Measurements from ENCODE around the gene SIDT2.
A peak's percentile ranks its signal among the peaks of the same experiment; 100 is the strongest.
"Not testable (repeated sequence)": the region's sequence is repeated elsewhere in the genome, so short reads cannot be mapped to it uniquely, and the experiment has no call there.

SIDT2 gene

DNA sequence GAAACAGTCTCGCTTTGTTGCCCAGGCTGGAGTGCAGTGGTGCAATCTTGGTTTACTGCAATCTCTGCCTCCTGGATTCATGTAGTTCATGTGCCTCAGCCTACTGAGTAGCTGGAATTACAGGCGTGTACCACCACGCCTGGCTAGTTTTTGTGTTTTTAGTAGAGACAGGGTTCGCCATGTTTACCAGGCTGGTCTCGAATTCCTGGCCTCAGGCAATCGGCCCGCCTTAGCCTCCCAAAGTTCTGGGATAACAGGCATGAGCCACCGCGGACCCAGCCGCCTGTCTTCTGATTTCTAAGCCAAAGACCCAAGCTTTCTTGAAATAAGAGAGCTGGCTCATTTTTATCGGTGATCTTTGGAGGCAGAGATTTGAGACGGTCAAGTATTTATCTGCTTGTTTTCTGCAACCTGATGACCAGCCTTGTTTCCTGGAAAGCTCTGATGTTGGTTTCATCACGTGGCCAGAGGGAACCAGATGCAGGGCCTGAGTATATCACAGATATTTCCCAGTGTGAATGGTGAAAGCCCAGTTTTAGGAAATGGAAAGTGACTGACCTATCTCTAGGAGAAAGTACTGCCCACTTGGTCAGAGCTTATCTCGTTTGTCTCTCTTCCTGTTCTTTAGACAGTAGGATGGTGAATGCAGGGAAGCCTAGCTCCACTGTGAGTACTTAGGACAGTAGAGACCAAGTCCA is 5.7 kb upstream of the SIDT2 start:
- DNase-seq = no peak

- no peak for DNase-seq
Measured at GRCh38 chr11:117175104-117175503, 3.4 kb upstream of the SIDT2 start.

DNA sequence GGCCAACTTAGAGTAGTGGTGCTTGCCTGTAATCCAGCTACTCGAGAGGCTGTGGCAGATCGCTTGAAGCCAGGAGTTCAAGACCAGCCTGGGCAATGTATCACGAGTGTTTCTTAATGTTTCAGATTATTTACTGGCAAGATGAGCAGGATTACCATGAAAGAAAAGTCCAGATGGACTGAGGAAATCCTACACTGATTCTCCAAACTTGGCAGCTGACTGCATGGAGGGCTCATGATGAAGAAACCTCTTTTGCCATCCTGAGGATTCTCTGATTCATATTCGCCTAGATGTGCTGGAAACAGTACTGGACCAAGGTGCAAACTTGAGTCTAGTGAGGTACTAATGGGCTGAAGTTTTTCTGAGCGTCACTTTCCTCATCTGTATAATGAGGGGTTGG is 2.8 kb upstream of the SIDT2 start:
- DNase-seq = no peak

DNA sequence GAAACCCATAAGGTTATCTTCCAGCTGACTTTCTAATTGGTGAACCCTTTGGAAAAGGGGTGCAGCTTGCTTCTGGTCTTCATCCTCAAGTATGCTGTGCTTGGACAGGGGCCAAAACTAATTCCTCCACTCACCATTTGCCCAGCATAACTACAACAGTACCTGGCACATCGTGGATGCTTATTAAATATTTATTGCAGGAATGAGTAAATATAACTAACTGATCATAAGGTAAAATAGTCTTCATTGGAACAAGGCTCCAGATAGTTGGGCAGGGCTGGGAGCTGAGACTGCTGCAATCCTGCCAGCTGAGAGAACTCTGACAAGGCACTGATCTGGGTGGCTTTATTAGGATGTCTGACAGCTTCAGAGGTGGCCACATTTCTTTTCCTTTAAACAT is 2.4 kb upstream of the SIDT2 start:
- no peak for DNase-seq

DNA sequence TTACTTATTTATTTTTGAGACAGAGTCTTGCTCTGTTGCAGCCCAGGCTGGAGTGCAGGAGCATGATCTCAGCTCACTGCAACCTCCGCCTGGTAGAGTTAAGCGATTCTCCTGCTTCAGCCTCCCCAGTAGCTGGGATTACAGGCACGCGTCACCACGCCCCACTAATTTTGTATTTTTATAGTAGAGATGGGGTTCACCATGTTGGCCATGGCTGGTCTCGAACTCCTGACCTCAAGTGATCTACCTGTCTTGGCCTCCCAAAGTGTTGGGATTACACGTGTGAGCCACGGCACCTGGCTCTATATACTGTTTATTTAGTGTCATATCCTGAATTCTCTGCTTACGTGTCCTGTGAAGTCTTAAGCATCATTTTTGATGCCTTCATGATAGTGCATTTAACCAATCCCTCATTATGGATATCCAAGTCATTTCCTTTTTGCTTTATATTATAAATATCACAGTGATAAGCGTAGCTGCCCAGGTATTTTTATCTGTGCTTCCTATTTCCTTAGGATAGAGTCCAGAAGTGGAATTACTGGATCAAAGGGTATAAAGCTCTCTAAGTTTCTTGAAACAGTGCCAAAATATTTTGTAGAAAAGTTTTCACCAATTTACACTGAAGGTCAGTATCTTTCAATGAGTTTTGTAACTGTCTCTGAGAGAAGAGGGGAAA is 871 bp upstream of the SIDT2 start:
- no peak for DNase-seq

- peak; percentile 45 for DNase-seq
Measured at GRCh38 chr11:117179048-117179999, 781 bp downstream of the SIDT2 start.

DNA sequence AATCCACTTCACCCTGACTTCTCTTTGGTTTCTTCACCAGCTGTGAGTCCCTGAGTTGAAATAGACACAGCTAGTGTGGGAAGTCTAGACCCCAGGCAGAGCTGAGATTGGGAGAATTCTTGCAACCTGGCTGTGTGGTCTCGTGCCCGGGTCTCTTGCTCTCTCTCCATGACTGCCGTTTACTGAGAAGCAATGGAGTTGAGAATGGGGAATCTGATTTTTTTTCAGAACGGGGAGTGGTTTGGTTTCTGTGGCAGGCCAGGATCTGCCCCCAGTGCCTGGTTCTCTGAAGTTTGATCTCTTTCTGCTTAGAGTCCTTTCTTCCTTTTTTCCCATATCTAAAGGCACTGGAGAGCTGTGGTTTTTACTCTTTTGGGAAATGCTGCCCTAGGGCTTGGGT is 1.5 kb downstream of the SIDT2 start:
- no peak for DNase-seq

DNA sequence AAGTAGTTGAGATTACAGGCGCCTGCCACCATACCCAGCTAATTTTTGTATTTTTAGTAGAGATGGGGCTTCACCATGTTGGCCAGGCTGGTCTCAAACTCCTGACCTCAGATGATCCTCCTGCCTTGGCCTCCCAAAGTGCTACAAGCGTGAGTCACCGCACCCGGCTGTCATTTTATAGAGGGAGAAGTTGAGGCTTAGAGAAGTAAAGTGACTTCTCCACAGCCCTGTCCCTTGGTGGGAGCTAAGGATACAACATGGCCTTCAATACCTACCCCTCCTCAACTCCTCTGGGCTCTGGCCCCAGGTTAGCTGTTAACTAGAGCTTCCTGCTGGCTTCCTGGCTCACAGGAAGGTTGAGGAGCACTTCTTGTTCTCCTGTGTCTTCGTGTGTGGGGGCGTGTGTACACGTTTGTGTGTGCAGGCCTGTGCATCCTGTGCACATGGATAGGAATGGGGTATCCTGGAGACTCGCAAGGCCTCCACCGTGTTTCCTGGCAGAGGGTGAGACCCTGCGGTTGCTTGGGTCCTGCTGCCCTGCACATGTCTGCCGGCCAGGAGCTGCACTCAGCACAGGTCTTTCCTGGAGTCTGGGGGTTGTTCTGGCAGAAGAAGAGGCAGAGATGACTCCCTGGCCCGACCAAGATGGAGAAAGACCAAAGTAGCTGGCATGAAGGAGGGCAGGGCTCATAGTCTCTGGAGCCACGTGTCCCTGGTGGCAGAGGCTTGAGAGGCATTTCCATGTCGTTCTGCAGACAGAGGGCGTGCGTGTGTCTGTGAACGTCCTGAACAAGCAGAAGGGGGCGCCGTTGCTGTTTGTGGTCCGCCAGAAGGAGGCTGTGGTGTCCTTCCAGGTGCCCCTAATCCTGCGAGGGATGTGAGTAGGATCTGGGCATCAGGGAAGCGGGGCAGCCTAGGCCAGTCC is 2.4 kb downstream of the SIDT2 start:
- DNase-seq = peak; percentile 60

GRCh38 chr11:117181586-117182550 is 3.3 kb downstream of the SIDT2 start:
- no peak for DNase-seq

DNA sequence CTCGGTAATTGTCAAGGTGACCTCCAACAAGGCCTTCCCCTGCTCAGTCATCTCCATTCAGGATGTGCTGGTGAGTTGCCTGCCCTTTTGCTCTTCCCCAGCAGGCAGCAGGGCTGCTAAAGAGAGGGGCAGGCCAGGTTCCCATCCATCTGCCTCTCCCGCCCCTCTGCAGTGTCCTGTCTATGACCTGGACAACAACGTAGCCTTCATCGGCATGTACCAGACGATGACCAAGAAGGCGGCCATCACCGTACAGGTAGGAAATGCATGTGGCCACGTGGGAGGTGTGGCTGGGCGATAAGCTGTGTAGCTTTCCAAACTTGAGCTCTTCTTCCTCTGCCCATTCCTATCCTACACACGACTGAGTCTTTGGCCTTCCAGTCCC is 4.0 kb downstream of the SIDT2 start:
- DNase-seq = no peak

DNA sequence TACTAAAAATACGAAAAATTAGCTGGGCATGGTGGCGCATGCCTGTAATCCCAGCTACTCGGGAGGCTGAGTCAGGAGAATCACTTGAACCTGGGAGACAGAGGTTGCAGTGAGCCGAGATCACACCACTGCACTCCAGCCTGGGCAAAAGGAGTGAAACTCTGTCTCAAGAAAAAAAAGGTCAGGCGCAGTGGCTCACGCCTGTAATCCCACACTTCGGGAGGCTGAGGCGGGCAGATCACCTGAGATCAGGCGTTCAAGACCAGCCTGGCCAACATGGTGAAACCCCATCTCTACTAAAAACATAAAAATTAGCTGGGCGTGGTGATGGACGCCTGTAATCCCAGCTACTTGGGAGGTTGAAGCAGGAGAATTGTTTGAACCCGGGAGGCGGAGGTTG is 4.6 kb downstream of the SIDT2 start:
- not testable (repeated sequence) for DNase-seq

DNA sequence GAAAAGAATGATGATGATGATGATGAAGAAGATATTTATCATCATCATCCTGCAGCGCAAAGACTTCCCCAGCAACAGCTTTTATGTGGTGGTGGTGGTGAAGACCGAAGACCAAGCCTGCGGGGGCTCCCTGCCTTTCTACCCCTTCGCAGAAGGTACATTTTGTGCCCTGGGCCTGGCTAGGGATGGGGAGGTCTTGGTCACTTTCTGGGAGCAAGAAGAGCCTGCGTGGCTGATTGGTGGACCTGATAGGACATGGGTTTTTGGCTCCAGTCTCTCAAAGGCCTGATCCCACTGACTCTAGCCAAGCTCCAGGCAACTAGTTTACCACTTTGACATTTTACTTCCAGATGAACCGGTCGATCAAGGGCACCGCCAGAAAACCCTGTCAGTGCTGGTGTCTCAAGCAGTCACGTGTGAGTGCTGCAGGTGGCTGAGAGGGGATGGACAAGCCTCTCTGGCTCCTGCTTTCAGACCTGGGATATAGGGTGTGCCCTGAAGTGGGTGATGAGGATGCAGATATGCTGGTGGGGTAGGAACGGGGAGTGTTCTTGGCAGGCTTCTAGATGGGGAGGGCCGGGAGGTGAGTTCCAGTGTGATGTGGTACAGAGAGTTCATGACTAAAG is 5.3 kb downstream of the SIDT2 start:
- no peak for DNase-seq

GRCh38 chr11:117185736-117186430 is 7.3 kb downstream of the SIDT2 start:
- DNase-seq = no peak

DNA sequence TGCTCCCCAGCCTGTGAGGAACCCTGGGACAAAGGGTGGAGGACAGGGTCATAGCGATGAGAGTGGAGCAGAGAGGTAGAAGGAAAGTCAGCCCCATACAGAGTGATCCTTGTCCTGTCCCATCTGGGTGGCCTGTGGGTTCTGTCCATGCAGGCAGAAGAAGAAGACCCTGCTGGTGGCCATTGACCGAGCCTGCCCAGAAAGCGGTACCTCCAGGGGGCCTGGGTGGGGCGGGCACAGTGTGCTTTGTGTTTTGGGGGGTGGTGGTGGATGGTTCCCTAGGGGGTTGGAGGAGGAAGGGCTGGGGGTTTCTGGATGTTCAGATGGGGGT is 7.9 kb downstream of the SIDT2 start:
- no peak for DNase-seq

GRCh38 chr11:117187007-117187406 is 8.5 kb downstream of the SIDT2 start:
- no peak for DNase-seq

- DNase-seq = no peak
Measured at GRCh38 chr11:117187428-117187798, 8.9 kb downstream of the SIDT2 start.

DNA sequence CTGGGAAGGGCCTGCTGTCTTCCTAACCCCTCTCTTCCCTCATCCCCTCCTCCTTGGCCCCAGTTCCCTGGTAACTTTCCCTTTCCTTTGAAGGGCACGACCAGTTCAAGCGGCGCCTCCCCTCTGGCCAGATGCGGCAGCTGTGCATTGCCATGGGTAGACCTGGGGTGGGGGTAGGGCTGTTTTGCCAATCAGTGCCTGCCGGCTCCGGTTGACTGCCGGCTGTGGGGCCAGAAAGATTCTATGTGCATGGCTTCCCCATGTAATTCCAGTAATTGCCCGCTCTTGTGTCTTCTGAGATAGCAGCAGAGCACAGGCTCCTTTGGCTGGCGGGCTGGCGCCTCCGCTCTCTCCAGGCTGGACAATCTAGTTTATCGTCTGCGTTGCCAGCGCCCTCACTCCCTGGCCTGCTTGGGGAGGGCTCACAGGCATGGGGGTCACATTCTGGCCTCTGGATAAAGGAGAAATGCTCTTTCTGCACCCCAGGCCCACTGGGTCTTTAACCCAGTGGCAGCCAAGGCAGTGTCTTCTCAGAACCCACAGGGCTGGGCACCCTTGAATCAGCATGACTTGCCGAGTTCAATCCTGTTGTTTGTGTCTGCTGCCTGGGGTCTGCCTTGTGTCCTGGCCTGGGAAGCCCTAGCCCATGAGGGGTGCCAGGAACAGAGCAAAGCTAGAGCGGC is 9.4 kb downstream of the SIDT2 start:
- no peak for DNase-seq

DNA sequence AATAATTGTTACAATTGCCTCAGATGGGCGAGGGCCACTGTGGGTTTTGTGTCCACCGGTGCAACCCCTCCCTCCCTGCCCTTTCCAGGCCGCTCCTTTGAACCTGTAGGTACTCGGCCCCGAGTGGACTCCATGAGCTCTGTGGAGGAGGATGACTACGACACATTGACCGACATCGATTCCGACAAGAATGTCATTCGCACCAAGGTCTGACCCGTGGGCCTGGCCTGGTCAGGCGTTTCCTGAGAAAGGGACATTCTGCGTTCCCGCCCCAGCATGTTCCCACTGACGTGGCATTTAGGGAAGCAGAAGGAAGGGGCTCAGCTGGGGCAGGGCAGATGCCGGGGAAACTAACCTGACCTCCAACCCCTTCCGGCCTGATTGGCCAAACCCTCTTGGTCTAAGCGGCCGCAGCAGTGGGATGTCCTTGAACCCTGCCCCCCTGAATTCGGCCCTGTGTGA is 10.1 kb downstream of the SIDT2 start:
- DNase-seq = no peak

GRCh38 chr11:117189191-117189940 is 10.8 kb downstream of the SIDT2 start:
- no peak for DNase-seq
